Measurements from ENCODE around the gene OIP5.
A peak's percentile ranks its signal among the peaks of the same experiment; 100 is the strongest.

Gene OIP5

GRCh38 chr15:41341519-41341918, 9.1 kb upstream of the OIP5 start:
- DNase-seq (ENCODE audit: low spot score): no peak
- ChIA-PET POLR2A (ENCODE audit: low non-redundant PET) (no interaction called here), CTCF (no interaction called here)
- TF ChIP-seq, protein P1, sequence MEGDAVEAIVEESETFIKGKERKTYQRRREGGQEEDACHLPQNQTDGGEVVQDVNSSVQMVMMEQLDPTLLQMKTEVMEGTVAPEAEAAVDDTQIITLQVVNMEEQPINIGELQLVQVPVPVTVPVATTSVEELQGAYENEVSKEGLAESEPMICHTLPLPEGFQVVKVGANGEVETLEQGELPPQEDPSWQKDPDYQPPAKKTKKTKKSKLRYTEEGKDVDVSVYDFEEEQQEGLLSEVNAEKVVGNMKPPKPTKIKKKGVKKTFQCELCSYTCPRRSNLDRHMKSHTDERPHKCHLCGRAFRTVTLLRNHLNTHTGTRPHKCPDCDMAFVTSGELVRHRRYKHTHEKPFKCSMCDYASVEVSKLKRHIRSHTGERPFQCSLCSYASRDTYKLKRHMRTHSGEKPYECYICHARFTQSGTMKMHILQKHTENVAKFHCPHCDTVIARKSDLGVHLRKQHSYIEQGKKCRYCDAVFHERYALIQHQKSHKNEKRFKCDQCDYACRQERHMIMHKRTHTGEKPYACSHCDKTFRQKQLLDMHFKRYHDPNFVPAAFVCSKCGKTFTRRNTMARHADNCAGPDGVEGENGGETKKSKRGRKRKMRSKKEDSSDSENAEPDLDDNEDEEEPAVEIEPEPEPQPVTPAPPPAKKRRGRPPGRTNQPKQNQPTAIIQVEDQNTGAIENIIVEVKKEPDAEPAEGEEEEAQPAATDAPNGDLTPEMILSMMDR (conservative IDR thresholded peaks at IDR 0.05; ENCODE audit: low read depth): no peak
- H3K27ac ChIP-seq: no peak overlapping the region

GRCh38 chr15:41340189-41340695, 7.9 kb upstream of the OIP5 start:
- ChIA-PET CTCF (no interaction called here), POLR2A (ENCODE audit: low non-redundant PET) (no interaction called here)
- peak overlapping the region; percentile 8; the same call in 1 of the 2 replicates for H3K27ac ChIP-seq
- no peak for DNase-seq (ENCODE audit: low spot score)
- TF ChIP-seq, protein P1 (conservative IDR thresholded peaks at IDR 0.05; ENCODE audit: low read depth): no peak

DNA sequence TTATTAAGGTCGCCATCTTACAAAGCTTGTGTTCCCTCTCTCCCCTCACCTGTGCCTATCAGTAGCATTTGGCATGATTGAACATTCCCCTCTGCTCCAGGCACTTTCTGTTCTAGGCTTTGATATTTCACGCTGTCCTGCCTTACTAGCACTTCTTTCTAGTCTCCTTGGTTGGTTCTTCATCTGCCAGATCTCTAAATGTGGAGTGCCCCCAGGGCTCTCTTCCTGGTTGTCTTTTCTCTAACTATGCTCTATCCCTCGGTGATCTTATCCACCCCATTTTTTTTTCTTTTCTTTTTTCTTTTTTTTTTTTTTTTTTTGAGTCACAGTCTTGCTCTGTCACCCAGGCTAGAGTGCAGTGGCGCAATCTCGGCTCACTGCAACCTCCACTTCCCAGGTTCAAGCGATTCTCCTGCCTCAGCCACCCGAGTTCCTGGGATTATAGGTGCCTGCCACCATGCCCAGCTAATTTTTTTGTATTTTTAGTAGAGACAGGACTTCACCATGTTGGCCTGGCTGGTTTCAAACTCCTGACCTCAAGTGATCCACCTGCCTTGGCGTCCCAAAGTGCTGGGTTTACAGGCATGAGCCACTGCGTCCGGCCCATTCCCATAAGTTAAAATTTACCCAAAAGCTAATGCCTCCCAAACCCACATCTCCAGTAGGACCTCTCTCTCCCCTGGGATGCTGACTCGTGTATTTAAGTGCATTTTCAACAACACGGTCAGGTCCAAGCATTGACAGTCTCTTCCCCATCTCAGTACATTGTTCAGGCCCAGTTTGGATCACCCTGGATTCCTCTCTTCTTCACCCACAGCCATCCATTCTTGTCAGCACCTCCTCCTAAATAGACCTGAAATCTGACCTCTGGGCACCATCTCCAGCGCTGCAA, 5.5 kb upstream of the OIP5 start:
- CTCF ChIA-PET: no interaction called here
- H3K27ac ChIP-seq: peak overlapping the region; percentile 18; the same call in 1 of the 2 replicates
- DNase-seq (ENCODE audit: low spot score): no peak
- POLR2A ChIA-PET (ENCODE audit: low non-redundant PET): no interaction called here
- TF ChIP-seq, protein P1 (conservative IDR thresholded peaks at IDR 0.05; ENCODE audit: low read depth): no peak

DNA sequence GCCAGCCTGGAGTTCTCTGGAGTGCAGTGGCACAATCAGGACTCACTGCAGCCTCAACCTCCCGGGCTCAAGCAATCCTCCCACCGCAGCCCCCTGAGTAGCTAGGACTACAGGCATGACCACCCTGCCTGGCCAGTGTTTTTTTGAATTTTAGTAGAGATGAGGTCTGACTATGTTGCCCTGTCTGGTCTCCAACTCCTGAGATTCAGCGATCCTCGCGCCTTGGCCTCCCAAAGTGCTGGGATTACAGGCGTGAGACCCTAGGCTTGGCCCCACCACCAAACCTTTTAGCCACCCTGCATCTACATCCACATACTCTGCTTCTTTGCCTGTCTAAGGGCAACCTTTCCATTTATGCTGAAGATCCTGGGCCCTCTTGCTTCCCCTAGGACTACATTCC, 4.7 kb upstream of the OIP5 start:
- no peak overlapping the region for H3K27ac ChIP-seq
- ChIA-PET CTCF (no interaction called here), POLR2A (ENCODE audit: low non-redundant PET) (no interaction called here)
- DNase-seq (ENCODE audit: low spot score): no peak
- TF ChIP-seq, protein P1 (conservative IDR thresholded peaks at IDR 0.05; ENCODE audit: low read depth): no peak

DNA sequence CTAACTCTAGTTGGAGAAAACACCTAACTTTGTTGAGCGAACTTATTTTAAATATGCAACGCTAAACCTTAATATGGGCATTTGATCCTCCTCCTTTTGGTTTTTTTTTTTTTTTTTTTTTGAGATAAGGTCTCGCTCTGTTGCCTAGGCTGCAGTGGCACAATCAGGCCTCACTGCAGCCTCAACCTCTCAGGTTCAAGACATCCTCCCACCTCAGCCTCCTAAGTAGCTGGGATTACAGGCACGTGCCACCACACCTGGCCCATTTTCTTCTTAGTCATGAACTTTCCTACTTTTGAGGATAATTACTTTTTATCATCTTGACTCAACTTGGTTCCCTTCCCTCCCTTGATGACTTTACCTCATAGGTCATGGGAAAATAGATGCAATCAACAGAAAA, 4.2 kb upstream of the OIP5 start:
- ChIA-PET POLR2A (ENCODE audit: low non-redundant PET) (no interaction called here), CTCF (interaction anchor here (0.6 kb wide), 1 partner anchor 101 kb away, joined by 3 read pairs; no protein-coding TSS in a partner anchor)
- no peak overlapping the region for H3K27ac ChIP-seq
- DNase-seq (ENCODE audit: low spot score): no peak
- TF ChIP-seq, protein P1 (conservative IDR thresholded peaks at IDR 0.05; ENCODE audit: low read depth): no peak

- no peak for DNase-seq (ENCODE audit: low spot score)
- ChIA-PET POLR2A (ENCODE audit: low non-redundant PET) (no interaction called here), CTCF (no interaction called here)
- H3K27ac ChIP-seq: peak overlapping the region; percentile 95
- TF ChIP-seq, protein P1 (conservative IDR thresholded peaks at IDR 0.05; ENCODE audit: low read depth): no peak
Observed at GRCh38 chr15:41334293-41335120, 2.1 kb upstream of the OIP5 start.
